HG03280 (cell line): ENCODE data around the gene PARS2.
"Not testable (repeated sequence)": the region's sequence is repeated elsewhere in the genome, so short reads cannot be mapped to it uniquely, and the experiment has no call there.

ENCODE experiments used
- ATAC-seq: cut with Tn5 transposase; IDR thresholded peaks from one replicate; pipeline ENCODE4 v1.9.1; 2021; ENCODE audit warnings: mild to moderate bottlenecking, moderate library complexity; ENCODE audit not compliant: unreplicated experiment

PARS2 gene

GRCh38 chr1:54775828-54776721, 11.8 kb upstream of the PARS2 start:
- ATAC-seq: not testable (repeated sequence)

- ATAC-seq: no peak
These were observed 10.6 kb upstream of the PARS2 start for GRCh38 chr1:54774820-54775498.

GRCh38 chr1:54772951-54773350, 8.6 kb upstream of the PARS2 start:
- ATAC-seq: no peak

GRCh38 chr1:54768093-54768492, 3.8 kb upstream of the PARS2 start:
- ATAC-seq: no peak

GRCh38 chr1:54767526-54767925, 3.2 kb upstream of the PARS2 start:
- ATAC-seq: no peak

- no peak for ATAC-seq
These were observed 2.4 kb upstream of the PARS2 start for GRCh38 chr1:54766726-54767125.

- ATAC-seq: peak; percentile 15
These were observed 719 bp upstream of the PARS2 start for GRCh38 chr1:54764922-54765561.

- no peak for ATAC-seq
These were observed 549 bp downstream of the PARS2 start for GRCh38 chr1:54763816-54764132.

- ATAC-seq: no peak
These were observed 5.5 kb downstream of the PARS2 start for GRCh38 chr1:54758678-54759348.

- ATAC-seq: no peak
These were observed 6.5 kb downstream of the PARS2 start for GRCh38 chr1:54757833-54758232.

GRCh38 chr1:54754486-54755285, 9.6 kb downstream of the PARS2 start:
- ATAC-seq: no peak

- no peak for ATAC-seq
These were observed 10.3 kb downstream of the PARS2 start for GRCh38 chr1:54754045-54754444.

- no peak for ATAC-seq
These were observed 12.9 kb downstream of the PARS2 start for GRCh38 chr1:54751426-54751825.

- ATAC-seq: no peak
These were observed 13.7 kb downstream of the PARS2 start for GRCh38 chr1:54750596-54750995.

- ATAC-seq: no peak
These were observed 16.1 kb downstream of the PARS2 start for GRCh38 chr1:54748094-54748835.

GRCh38 chr1:54745864-54746263, 18.5 kb downstream of the PARS2 start:
- no peak for ATAC-seq

GRCh38 chr1:54745274-54745673, 19.0 kb downstream of the PARS2 start:
- no peak for ATAC-seq

GRCh38 chr1:54744696-54745095, 19.6 kb downstream of the PARS2 start:
- ATAC-seq: no peak

- ATAC-seq: no peak
These were observed 20.7 kb downstream of the PARS2 start for GRCh38 chr1:54743416-54744226.
